Stomach smooth muscle (tissue), 2 donors: Measurements from ENCODE around the gene IMPG2.

Experiments used
- H3K27ac ChIP-seq: one replicate; pipeline ENCODE4 v1.7.0; 2013; ENCODE audit warnings: mild to moderate bottlenecking, low read length, inconsistent platforms
- H3K27me3 ChIP-seq, 2 donors: one replicate each; pipeline ENCODE4 v1.7.0; 2013; ENCODE audit warnings: low read length in 2 of 2; ENCODE audit not compliant: insufficient read depth in 2 of 2, control insufficient read depth in 1 of 2
- H3K36me3 ChIP-seq, 2 donors: one replicate each; pipeline ENCODE4 v1.7.0; 2013; ENCODE audit warnings: low read length in 2 of 2; ENCODE audit not compliant: control insufficient read depth in 2 of 2, insufficient read depth in 2 of 2
- H3K4me1 ChIP-seq: one replicate; pipeline ENCODE4 v1.7.0; 2013; ENCODE audit warnings: low read length; ENCODE audit not compliant: control insufficient read depth, insufficient read depth
- H3K4me3 ChIP-seq, 2 donors: one replicate each; pipeline ENCODE4 v1.7.0; 2013; ENCODE audit warnings: low read length in 2 of 2
- H3K9ac ChIP-seq, 2 donors: one replicate each; pipeline ENCODE4 v1.7.0; 2013; ENCODE audit warnings: low read length in 2 of 2, mild to moderate bottlenecking in 1 of 2
- H3K9me3 ChIP-seq, 2 donors: one replicate each; pipeline ENCODE4 v1.7.0; 2013; ENCODE audit warnings: low read length in 2 of 2; ENCODE audit not compliant: control insufficient read depth in 2 of 2
- donor health status: healthy.
- donor health status: Pancreatic carcinoma.

IMPG2 gene

DNA sequence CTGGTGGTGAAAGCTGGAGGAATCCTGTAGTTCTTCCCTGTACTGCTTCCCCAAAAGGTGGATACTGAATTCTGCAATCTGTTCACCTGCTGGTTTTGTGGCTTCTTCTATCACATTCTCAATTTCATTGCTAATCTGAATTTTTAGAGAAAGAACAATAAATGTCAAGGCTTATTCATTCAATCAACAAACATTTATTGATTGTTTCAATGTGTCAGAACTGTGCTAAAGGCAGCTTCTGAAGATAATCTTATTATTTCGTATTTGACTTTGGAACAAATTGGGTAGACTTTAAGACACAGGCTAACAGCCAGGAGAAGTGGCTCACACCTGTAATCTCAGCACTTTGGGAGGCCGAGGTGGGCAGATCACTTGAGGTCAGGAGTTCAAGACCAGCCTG is 46.8 kb downstream of the IMPG2 start:
- Histone ChIP-seq H3K9me3 (no peaks in the 10 kb centered on the region), H3K27ac (no peak overlapping the region), H3K4me3 (no peak overlapping the region), H3K27me3 (no peaks in the 10 kb centered on the region), H3K9ac (no peak overlapping the region), H3K4me1 (no peaks in the 10 kb centered on the region), H3K36me3 (no peaks in the 10 kb centered on the region)

DNA sequence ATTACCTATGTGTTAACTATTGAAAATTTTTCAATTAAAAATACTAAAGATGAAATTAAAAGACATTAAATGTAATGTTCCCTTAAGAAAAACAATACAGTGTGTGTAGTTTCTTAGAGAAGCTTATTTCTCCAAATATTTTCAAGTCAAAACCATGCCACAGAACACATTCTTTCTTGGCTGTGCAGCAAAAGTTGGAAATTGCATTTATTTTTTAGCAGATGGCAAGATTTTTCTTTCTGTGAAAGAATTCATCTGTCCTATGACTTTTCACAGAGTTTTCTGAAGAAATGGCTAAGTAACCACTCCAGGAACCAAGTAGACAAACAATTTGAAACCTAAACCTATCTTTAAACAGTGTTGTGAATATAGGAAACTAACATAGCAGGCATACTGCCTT is 47.2 kb downstream of the IMPG2 start:
- no peaks in the 10 kb centered on the region for H3K9me3 ChIP-seq
- no peaks in the 10 kb centered on the region for H3K36me3 ChIP-seq
- no peaks in the 10 kb centered on the region for H3K27me3 ChIP-seq
- H3K4me1 ChIP-seq = no peaks in the 10 kb centered on the region
- no peak overlapping the region for H3K27ac ChIP-seq
- no peak overlapping the region for H3K9ac ChIP-seq
- H3K4me3 ChIP-seq = no peak overlapping the region

GRCh38 chr3:101271728-101272127 is 48.6 kb downstream of the IMPG2 start:
- H3K4me1 ChIP-seq = no peaks in the 10 kb centered on the region
- no peaks in the 10 kb centered on the region for H3K36me3 ChIP-seq
- H3K9me3 ChIP-seq = no peaks in the 10 kb centered on the region
- H3K9ac ChIP-seq = no peak overlapping the region
- no peak overlapping the region for H3K27ac ChIP-seq
- no peak overlapping the region for H3K4me3 ChIP-seq
- no peaks in the 10 kb centered on the region for H3K27me3 ChIP-seq

- H3K4me3 ChIP-seq = no peak overlapping the region
- no peak overlapping the region for H3K27ac ChIP-seq
Observed at GRCh38 chr3:101270149-101270548, 50.2 kb downstream of the IMPG2 start.

GRCh38 chr3:101268971-101269671 is 51.3 kb downstream of the IMPG2 start:
- Histone ChIP-seq H3K4me1 (no peaks in the 10 kb centered on the region), H3K27ac (no peak overlapping the region), H3K27me3 (no peaks in the 10 kb centered on the region), H3K4me3 (no peak overlapping the region), H3K9ac (no peak overlapping the region), H3K9me3 (no peaks in the 10 kb centered on the region), H3K36me3 (no peaks in the 10 kb centered on the region)

More at GRCh38 chr3:101270149-101270548, 50.2 kb downstream of the IMPG2 start:
- Histone ChIP-seq H3K9ac (no peak overlapping the region), H3K9me3 (no peaks in the 10 kb centered on the region), H3K27me3 (no peaks in the 10 kb centered on the region), H3K4me1 (no peaks in the 10 kb centered on the region), H3K36me3 (no peaks in the 10 kb centered on the region)

DNA sequence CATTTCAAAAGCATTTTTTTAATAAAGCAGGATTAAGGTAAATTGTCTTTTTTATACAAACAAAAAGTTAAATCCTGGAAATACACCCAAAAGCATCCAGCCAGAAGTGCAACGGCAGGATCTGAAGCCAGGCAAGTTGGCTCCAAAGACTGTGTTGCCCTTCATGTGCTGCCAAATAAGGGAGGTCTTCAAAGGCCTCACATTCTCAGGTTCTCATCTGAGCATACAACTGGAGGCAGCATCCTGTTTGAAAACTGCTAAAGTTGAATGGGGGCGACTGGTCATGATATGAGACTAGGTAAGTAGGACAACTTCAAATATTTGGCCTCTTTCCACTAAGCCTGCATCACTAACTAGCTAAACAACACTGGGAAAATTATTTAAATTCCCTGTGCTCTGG is 52.2 kb downstream of the IMPG2 start:
- Histone ChIP-seq H3K27me3 (no peaks in the 10 kb centered on the region), H3K36me3 (no peaks in the 10 kb centered on the region), H3K9me3 (no peaks in the 10 kb centered on the region), H3K27ac (no peak overlapping the region), H3K9ac (no peak overlapping the region), H3K4me1 (no peaks in the 10 kb centered on the region), H3K4me3 (no peak overlapping the region)

GRCh38 chr3:101266566-101266965 is 53.8 kb downstream of the IMPG2 start:
- Histone ChIP-seq H3K9ac (no peak overlapping the region), H3K4me1 (no peaks in the 10 kb centered on the region), H3K9me3 (no peaks in the 10 kb centered on the region), H3K36me3 (no peaks in the 10 kb centered on the region), H3K27ac (no peak overlapping the region), H3K4me3 (no peak overlapping the region), H3K27me3 (no peaks in the 10 kb centered on the region)

DNA sequence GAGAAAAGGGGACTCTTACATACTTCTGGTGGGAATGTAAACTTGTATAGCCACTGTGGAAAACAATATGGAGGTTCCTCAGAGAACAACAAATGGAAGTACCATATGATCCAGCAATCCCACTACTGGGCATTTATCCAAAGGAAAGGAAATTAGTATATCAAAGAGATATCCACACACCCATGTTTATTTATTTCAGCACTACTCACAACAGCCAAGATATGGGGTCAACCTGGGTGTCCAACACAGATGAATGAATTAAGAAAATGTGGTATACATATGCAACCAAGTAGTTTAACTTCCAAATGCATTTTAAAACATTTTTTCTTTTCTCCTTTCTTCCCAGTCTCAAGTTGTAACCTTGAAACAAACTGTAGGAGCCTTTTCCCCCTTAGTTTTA is 54.3 kb downstream of the IMPG2 start:
- no peak overlapping the region for H3K27ac ChIP-seq
- H3K36me3 ChIP-seq = no peaks in the 10 kb centered on the region
- H3K27me3 ChIP-seq = no peaks in the 10 kb centered on the region
- H3K9ac ChIP-seq = no peak overlapping the region
- H3K4me1 ChIP-seq = no peaks in the 10 kb centered on the region
- H3K9me3 ChIP-seq = no peaks in the 10 kb centered on the region
- no peak overlapping the region for H3K4me3 ChIP-seq

GRCh38 chr3:101262393-101263240 is 57.8 kb downstream of the IMPG2 start:
- Histone ChIP-seq H3K9ac (no peak overlapping the region), H3K4me1 (no peaks in the 10 kb centered on the region), H3K4me3 (no peak overlapping the region), H3K27ac (no peak overlapping the region), H3K36me3 (no peaks in the 10 kb centered on the region), H3K27me3 (no peaks in the 10 kb centered on the region), H3K9me3 (no peaks in the 10 kb centered on the region)

DNA sequence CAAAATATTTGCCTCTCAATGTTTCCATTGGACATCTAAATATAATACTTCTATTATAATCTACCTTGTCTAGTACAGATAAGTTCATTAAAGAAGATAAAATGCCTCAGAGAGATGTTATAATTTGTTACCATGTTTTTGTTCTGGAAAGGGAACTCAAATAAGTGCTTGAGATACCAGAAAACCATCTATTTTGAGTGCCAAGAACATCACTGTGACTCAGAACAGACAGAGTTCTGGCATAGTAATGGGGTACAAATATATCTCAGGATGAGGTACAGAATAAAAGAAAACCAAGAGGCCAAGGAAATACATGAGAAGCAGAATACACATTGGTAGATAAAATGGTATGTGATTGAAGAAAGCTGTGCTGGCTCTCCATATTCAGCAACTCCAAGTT is 58.9 kb downstream of the IMPG2 start:
- H3K27me3 ChIP-seq = no peaks in the 10 kb centered on the region
- H3K9ac ChIP-seq = no peak overlapping the region
- no peak overlapping the region for H3K4me3 ChIP-seq
- no peaks in the 10 kb centered on the region for H3K4me1 ChIP-seq
- H3K9me3 ChIP-seq = no peaks in the 10 kb centered on the region
- H3K27ac ChIP-seq = no peak overlapping the region
- no peaks in the 10 kb centered on the region for H3K36me3 ChIP-seq
